ENCODE results near the gene ADGRG6. TPM values are rescaled to one million over a fixed set of nuclear protein-coding genes. Genes with fewer than 3 reads are reported as not detected.
"Not testable (repeated sequence)": the region's sequence is repeated elsewhere in the genome, so short reads cannot be mapped to it uniquely, and the experiment has no call there.

ADGRG6 gene
- total and polyA plus RNA-seq, 2 experiments from 2014 or later, result 0.38 to 1.5 TPM

DNA sequence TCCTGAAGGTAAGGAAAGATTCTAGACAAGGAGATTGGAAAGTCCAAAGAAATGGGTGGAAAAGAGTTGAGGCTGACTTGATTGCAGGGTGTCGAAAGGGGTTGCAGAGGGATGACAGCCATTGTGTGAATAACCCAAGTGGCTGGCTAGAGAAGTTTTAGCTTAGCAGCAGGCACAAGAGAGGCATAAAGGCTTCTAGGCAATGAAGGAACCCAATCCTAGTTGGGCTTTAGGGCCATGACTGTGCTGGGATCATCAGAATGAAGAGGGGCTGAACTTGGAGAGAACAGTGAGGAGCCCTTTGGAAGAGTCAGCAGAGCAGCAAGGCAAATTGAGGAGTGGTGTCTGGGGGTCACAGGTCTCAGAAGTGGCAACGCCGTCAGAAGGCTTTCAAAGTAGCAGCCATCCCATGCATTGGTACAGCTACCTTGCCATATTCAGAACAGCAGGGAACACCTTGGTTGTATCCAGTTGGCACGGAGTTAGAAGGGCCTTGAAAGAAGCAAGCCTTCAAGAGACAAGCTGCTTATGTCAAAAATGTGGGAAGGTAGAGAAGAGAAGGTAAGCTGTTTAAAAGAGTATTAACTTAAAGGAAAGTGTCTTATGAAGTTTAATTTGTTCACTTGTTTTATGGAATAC, 146.4 kb downstream of the ADGRG6 start:
- no peaks in the 10 kb centered on the region for H4K20me1 ChIP-seq (ENCODE audit: insufficient read depth)
- H3K9me3 ChIP-seq (ENCODE audit: low read depth), result no peaks in the 10 kb centered on the region
- H3K9ac ChIP-seq, result no peak overlapping the region
- H2AFZ ChIP-seq, result no peak overlapping the region
- TF ChIP-seq EZH2 (IDR thresholded peaks at IDR 0.05; ENCODE audit: insufficient read depth, poor library complexity, severe bottlenecking), result no peak
- TF ChIP-seq EZH2phosphoT487 (IDR thresholded peaks at IDR 0.05; ENCODE audit: insufficient read depth, low read depth), result no peak
- H3K4me2 ChIP-seq (ENCODE audit: unreplicated experiment), result no peak overlapping the region
- no peaks in the 10 kb centered on the region for H3K79me2 ChIP-seq (ENCODE audit: insufficient read depth)
- DNase-seq, result no peak
- no peak overlapping the region for H3K4me3 ChIP-seq
- H3K9me2 ChIP-seq (ENCODE audit: insufficient read depth), result no peaks in the 10 kb centered on the region
- peaks cover 15% of the 10 kb centered on the region for H3K4me1 ChIP-seq (ENCODE audit: insufficient read depth)
- WGBS, 2 experiments (ENCODE audit: low coverage in 1 of 2, low lambda C conversion rate in 2 of 2, missing lambda C conversion rate in 2 of 2), result 79 to 80% methylated on average over 4 of the region's 4 CpGs
- H3K36me3 ChIP-seq (ENCODE audit: low read depth), result no peaks in the 10 kb centered on the region
- H3F3A ChIP-seq (ENCODE audit: insufficient read depth), result no peaks in the 10 kb centered on the region
- H3K27ac ChIP-seq, result no peak overlapping the region
- in situ Hi-C loops (cut with MboI), result no loop called here
- no peaks in the 10 kb centered on the region for H3K27me3 ChIP-seq (replicated peaks; ENCODE audit: insufficient read depth)

- H2AFZ ChIP-seq; H3K4me2 ChIP-seq (ENCODE audit: unreplicated experiment); H3K27ac ChIP-seq; H3K36me3 ChIP-seq (ENCODE audit: low read depth); DNase-seq; H3K27me3 ChIP-seq (replicated peaks; ENCODE audit: insufficient read depth); H3K9me2 ChIP-seq (ENCODE audit: insufficient read depth); H3K9me3 ChIP-seq (ENCODE audit: low read depth); H3K79me2 ChIP-seq (ENCODE audit: insufficient read depth); H3F3A ChIP-seq (ENCODE audit: insufficient read depth); H4K20me1 ChIP-seq (ENCODE audit: insufficient read depth); H3K4me1 ChIP-seq (ENCODE audit: insufficient read depth); in situ Hi-C loops (cut with MboI); H3K4me3 ChIP-seq; H3K9ac ChIP-seq: not testable (repeated sequence)
- WGBS, 2 experiments (ENCODE audit: low coverage in 1 of 2, low lambda C conversion rate in 2 of 2, missing lambda C conversion rate in 2 of 2), result 66 to 67% methylated on average over 5 of the region's 5 CpGs
Measured at GRCh38 chr6:142450856-142451255, 149.0 kb downstream of the ADGRG6 start.

DNA sequence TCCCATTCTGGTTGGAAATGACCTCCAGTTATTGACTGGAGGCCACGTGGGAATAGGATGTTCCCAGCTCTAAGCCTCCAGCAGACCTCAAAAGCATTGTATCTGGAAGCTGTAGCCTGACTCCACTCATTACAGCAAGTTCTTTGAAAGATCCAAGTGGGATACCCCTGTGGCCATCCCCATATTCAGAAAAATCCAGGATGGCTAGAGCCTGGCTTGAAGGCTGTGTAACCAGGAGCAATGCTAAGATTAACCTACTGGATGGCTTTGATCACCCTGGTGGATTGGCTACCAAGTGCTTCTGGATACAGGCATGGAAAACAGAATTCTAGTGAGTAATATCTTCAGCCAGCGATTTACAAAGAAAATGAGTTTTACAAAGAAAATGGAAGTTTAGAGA, 151.2 kb downstream of the ADGRG6 start:
- no peak for DNase-seq
- Histone ChIP-seq H3K9ac (no peak overlapping the region), H3K9me2 (ENCODE audit: insufficient read depth) (no peaks in the 10 kb centered on the region), H2AFZ (no peak overlapping the region), H3K79me2 (ENCODE audit: insufficient read depth) (no peaks in the 10 kb centered on the region), H3K4me1 (ENCODE audit: insufficient read depth) (no peaks in the 10 kb centered on the region), H3K4me3 (no peak overlapping the region), H3K27me3 (replicated peaks; ENCODE audit: insufficient read depth) (no peaks in the 10 kb centered on the region), H4K20me1 (ENCODE audit: insufficient read depth) (no peaks in the 10 kb centered on the region), H3K36me3 (ENCODE audit: low read depth) (no peaks in the 10 kb centered on the region), H3F3A (ENCODE audit: insufficient read depth) (no peaks in the 10 kb centered on the region), H3K27ac (no peak overlapping the region), H3K9me3 (ENCODE audit: low read depth) (no peaks in the 10 kb centered on the region), H3K4me2 (ENCODE audit: unreplicated experiment) (no peak overlapping the region)
- 44 to 49% methylated on average over 2 of the region's 2 CpGs for WGBS, 2 experiments (ENCODE audit: low coverage in 1 of 2, low lambda C conversion rate in 2 of 2, missing lambda C conversion rate in 2 of 2)
- in situ Hi-C loops (cut with MboI), result no loop called here
- TF ChIP-seq EZH2phosphoT487 (IDR thresholded peaks at IDR 0.05; ENCODE audit: insufficient read depth, low read depth), result no peak
- no peak for TF ChIP-seq EZH2 (IDR thresholded peaks at IDR 0.05; ENCODE audit: insufficient read depth, poor library complexity, severe bottlenecking)

GRCh38 chr6:142454196-142454595, 152.4 kb downstream of the ADGRG6 start:
- H3K27ac ChIP-seq; H3K9ac ChIP-seq; H2AFZ ChIP-seq; H3F3A ChIP-seq (ENCODE audit: insufficient read depth); DNase-seq; H3K9me2 ChIP-seq (ENCODE audit: insufficient read depth); H3K9me3 ChIP-seq (ENCODE audit: low read depth); H3K79me2 ChIP-seq (ENCODE audit: insufficient read depth); H3K4me2 ChIP-seq (ENCODE audit: unreplicated experiment); H3K4me3 ChIP-seq; H3K4me1 ChIP-seq (ENCODE audit: insufficient read depth); in situ Hi-C loops (cut with MboI); H4K20me1 ChIP-seq (ENCODE audit: insufficient read depth); H3K36me3 ChIP-seq (ENCODE audit: low read depth); H3K27me3 ChIP-seq (replicated peaks; ENCODE audit: insufficient read depth): not testable (repeated sequence)
- WGBS, 2 experiments (ENCODE audit: low coverage in 1 of 2, low lambda C conversion rate in 2 of 2, missing lambda C conversion rate in 2 of 2), result 91 to 92% methylated on average over 1 of the region's 1 CpG

DNA sequence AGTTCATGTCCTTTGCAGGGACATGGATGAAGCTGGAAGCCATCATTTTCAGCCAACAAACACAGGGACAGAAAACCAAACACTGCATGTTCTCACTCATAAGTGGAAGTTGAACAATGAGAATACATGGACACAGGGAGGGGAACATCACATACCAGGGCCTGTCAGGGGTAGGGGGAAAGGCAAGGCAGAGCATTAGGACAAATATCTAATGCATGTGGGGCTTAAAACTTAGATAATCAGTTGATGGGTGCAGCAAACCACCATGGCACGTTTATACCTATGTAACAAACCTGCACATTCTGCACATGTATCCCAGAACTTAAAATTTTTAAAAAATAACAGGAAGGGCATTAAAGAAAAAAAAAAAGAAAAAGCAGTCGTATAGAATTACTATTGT, 153.0 kb downstream of the ADGRG6 start:
- H2AFZ ChIP-seq; H3K4me1 ChIP-seq (ENCODE audit: insufficient read depth); H3K27ac ChIP-seq; H3K9me2 ChIP-seq (ENCODE audit: insufficient read depth); H3K4me3 ChIP-seq; H3K4me2 ChIP-seq (ENCODE audit: unreplicated experiment); DNase-seq; H4K20me1 ChIP-seq (ENCODE audit: insufficient read depth); H3F3A ChIP-seq (ENCODE audit: insufficient read depth); H3K9me3 ChIP-seq (ENCODE audit: low read depth); H3K27me3 ChIP-seq (replicated peaks; ENCODE audit: insufficient read depth); in situ Hi-C loops (cut with MboI); H3K36me3 ChIP-seq (ENCODE audit: low read depth); H3K9ac ChIP-seq; H3K79me2 ChIP-seq (ENCODE audit: insufficient read depth): not testable (repeated sequence)
- 48 to 51% methylated on average over 2 of the region's 2 CpGs for WGBS, 2 experiments (ENCODE audit: low coverage in 1 of 2, low lambda C conversion rate in 2 of 2, missing lambda C conversion rate in 2 of 2)
